Glomerular endothelial cell (primary cell): Measurements from ENCODE around the gene PPP1CC. TPM values are rescaled to one million over a fixed set of nuclear protein-coding genes. Genes with fewer than 3 reads are reported as not detected.
"Not testable (repeated sequence)": the region's sequence is repeated elsewhere in the genome, so short reads cannot be mapped to it uniquely, and the experiment has no call there.

Source experiments
- DNase-seq: peaks from one replicate; pipeline ENCODE4 v3.0.0-alpha.2; 2011; ENCODE audit warnings: low read depth, low spot score; ENCODE audit errors: extremely low read depth
- total RNA-seq: library from RNA; depleted of rRNA; stranded (reverse); fragments of >200 nt; gene quantifications from 2 replicates; pipeline ENCODE4 v1.2.3, GENCODE V29; 2015

PPP1CC gene
- total RNA-seq, 1 donor from 2014 or later = 77.5 TPM

DNA sequence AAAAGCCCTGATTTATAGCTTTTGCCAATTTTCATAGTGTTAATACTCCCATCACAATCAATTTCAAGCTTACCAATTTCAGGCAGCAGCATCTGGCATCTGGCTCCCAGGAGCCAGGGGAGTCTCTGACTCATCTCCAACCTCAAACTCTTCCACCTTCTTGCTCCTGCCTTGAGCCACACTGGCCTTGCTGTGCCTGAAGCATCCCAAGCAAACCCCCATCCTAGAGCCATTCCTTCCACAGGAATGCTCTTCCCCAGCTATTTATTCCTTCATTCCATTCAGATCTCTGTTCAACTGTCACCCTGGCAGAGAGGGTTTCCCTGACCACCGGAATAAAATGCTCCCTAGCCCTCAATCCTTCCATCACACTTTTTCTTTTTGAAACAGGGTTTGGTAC lies 13.9 kb upstream of the PPP1CC start:
- DNase-seq = no peak

DNA sequence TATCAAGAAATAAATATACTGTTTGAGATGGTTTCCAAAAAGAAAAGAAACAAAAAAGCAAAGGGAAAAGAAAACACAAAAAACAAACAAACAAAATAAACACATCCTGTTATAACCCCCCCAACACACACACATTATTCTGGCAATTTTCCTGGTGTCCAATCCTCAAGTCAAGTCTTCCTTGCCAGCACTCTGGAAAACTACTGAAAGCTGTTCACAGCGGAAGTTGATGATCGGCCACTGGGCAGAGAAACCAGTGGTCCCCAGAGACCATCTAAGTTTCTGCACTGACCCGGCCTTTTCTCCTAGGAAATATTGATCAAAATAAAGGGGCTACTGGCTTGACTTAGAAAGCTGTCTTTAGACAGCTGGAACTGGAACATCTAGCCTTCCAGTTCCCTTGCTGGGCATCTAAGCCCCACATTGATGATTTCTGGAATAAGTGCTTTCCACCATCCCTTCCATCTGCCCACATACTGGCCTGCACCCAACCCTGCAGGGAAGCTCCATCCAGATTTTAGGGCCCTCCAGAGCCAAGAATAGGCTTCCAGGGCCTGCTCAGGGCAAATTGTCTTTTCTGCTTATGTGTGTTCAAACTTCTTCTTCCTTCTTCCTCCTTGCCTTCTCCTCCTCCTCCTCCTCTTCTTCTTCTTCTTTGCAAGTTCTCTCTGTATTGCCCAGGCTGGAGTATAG lies 11.6 kb upstream of the PPP1CC start:
- DNase-seq = no peak

DNA sequence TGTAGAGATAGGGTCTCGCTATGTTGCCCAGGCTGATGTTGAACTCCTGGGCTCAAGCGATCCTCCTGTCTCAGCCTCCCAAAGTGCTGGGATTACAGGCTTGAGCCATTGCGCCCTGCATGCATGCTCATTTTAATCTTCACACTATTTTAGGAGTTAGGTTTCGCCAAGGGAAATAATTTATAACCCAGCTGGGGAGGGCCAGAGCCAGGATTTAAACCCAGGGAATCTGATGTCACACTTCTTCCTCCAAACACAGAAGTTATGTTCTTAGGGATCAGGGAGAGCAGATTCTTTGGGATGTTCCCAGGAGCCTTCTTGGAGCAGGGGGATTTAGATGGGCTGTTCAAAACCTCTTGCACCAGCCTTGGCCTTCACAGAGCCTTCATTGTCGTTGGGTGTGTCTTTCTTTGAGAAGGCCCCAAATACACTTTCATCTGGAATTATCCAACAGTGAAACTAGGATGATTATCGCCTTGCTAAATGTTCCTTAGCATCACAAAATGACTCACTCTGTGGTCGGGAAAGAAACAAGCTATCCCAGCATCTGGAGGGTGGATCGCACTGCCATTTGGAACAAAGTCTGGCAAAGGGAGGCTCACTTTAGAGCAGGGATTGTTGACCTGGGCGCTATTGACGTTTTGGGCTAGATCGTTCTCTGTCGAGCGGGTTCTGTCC lies 8.2 kb upstream of the PPP1CC start:
- no peak for DNase-seq

DNA sequence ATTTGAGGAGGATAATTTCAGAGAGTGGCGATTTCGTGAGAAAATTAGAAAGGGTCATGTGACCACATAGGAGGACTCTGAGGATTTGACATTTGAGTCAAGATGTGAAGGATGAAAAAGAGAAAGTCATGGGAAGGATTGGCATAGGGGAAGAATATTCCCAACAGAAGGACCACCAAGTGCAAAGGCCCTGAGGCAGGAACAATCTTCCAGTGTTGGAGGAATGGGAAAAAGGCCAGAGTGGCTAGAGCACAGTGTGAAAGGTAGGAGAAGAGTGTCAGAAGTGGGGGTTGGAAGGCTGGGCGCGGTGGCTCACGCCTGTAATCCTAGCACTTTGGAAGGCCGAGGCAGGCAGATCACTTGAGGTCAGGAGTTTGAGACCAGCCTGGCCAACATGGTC lies 3.9 kb upstream of the PPP1CC start:
- no peak for DNase-seq

DNA sequence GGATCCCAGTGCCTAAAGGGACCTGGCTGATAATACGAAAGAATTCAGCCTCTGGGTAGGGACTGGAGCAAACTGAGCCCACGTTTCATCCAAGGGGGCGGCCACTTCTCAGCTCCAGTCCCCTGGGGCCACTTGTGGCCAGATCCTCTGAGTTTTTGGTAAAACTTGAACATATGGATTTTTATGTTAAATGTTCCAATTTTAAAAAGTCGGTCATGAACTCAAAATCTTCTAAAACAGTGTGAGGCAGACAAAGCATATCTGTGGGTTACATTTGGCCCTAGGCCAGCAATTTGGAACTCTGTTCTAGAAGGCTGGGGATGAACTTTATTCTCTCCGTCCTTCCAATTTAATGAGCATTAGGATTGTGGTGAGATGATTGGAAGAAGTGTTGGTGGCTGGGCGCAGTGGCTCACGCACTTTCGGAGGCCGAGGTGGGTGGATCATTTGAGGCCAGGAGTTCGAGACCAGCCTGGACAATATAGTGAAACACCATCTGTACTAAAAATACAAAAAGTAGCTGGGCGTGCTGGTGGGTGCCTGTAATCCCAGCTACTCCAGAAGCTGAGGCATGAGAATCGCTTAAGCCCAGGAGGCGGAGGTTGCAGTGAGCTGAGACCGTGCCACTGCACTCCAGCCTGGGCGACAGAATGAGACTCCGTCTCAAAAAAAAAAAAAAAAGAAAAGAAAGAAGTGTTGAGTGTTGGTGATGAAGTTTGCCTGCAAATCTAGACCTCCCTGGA lies 3.0 kb upstream of the PPP1CC start:
- no peak for DNase-seq

DNA sequence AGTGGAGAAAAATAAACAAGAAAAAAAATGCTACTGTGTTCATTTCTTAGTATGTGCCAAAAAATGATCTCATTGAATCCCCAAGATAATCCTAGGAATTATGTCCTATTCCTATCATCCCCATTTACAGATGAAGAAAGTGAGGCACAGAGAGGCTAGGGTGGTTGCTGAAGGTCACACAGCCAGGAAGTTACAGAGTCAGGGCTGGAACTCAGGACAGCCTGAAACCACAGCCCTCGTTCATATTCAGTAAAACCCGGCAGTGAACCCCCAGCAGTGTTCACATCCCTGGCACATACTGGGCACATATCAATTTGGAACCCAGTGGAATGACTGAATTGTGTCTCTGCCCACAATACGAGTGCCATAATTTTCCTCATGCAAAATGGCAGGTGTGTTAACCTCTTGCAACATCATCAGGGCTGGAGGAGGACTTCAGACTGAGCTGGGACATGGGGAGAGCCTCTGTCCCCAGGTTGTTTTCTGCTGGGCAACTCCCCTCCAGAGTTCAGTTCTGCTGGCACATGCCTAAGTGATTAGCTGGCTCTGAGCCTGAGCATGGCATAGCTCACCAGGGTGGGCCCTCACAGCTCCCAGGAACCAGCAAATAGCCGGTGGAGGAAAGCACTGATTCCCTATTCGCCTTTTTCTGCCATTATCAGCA lies 2.0 kb upstream of the PPP1CC start:
- no peak for DNase-seq

DNA sequence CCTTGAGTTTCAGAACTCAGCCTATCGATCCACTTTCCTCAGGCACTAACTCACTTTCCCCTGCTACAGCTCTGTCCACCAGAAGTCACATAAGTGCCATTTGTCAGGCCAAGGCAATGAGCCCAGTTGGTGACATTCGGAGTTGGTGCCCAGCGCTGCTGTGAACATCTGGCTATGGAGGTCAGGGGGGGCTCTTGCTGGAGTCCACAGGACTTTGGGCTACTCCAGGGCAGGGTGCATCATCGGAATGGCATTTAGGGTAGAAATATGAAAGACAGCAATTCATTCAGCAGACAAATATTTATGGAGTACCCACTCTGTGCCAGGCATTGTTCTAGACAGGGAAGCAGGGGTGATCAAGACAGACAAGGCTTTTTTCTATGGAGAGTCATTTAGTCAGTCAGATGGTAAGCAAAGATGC lies 1.5 kb upstream of the PPP1CC start:
- no peak for DNase-seq

DNA sequence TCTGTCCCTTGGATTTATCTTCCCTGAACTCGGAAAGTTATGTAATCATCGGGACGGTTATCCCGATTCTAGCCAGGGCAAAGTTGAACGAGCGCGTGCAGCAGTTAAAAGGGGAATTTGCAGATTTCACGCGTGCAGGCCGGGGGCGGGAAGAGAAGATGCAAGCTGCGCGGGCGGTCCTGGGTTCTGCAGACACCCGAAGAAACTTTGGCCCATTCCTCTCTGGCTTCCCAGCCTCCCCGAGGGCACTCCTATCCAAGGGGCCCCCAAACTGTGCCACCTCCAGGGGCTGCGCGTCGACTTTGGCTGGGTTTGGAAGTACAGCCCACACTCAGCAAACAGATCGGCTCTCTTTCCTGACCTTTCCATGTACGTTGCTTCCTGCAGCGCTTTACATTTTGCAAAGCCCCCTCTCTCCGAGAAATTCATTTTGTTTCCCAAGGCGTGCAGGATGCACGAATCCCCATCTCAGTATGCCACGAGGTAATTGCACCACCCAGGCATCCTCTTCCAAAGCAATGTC lies 941 bp upstream of the PPP1CC start:
- no peak for DNase-seq

DNA sequence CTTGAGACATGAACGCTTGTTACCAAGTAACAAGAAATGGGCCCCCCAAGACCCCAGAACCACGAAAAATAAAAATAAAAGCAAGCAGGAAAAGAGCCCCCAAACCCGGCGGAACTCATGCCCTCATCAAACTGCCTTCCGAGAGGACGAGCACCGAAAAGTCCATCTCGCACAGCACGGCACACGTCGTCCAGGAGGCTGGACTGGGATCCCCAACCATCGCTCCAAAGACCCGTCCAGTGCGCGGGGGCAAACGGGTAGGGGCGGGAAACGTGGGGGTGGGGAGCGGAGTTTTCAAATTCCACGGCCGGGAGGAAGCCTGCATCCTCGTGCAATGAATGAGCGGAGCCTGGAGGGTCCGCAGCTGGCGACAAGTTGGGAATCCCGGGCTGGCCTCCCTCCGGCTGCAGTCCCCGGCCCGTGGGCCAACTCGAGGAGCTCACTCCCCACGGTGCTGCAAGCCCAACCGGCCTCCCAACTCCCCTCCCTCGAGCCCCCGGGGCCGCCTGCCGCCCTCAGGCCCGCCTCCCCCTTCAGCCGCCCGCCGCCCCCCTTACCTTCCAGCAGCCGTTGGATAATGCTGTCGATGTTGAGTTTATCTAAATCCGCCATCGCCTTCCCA lies 484 bp downstream of the PPP1CC start:
- DNase-seq = no peak

GRCh38 chr12:110741341-110742095 lies 1.2 kb downstream of the PPP1CC start:
- DNase-seq = no peak

DNA sequence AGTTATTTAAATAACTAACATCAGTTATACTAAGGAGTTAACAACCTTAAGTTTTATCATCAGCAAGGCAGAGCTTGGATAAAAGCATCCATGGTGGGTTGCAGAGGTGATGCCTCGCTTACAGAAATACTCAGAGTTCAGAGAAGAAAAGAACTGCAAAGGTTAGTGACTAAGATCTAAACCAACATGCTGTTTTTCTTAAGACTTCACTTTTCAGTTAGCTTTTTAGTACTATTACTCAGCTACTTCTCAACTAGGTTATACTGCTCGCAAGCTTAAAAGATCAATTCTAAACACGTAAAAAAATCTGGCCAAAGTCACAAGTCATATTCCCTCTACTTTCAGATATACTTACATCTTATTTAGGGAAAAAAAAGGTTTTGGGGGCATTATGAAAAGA lies 2.8 kb downstream of the PPP1CC start:
- DNase-seq = no peak

GRCh38 chr12:110739488-110739887 lies 3.2 kb downstream of the PPP1CC start:
- no peak for DNase-seq

- no peak for DNase-seq
These were observed 5.2 kb downstream of the PPP1CC start for GRCh38 chr12:110737532-110737931.

DNA sequence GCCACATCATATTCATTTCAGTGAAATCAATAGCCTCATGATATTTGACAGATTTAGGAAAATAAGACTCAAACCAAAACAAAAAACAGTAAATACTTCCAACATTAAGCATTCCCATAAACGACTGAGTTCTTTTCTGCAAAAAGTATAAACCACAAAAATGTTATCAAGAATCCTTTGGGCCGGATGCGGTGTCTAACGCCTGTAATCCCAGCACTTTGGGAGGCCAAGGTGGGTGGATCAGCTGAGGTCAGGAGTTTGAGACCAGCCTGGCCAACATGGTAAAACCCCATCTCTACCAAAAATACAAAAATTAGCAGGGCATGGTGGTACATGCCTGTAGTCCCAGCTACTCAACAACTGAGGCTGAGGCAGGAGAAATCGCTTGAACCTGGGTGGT lies 5.7 kb downstream of the PPP1CC start:
- not testable (repeated sequence) for DNase-seq

- no peak for DNase-seq
These were observed 8.8 kb downstream of the PPP1CC start for GRCh38 chr12:110733900-110734299.

DNA sequence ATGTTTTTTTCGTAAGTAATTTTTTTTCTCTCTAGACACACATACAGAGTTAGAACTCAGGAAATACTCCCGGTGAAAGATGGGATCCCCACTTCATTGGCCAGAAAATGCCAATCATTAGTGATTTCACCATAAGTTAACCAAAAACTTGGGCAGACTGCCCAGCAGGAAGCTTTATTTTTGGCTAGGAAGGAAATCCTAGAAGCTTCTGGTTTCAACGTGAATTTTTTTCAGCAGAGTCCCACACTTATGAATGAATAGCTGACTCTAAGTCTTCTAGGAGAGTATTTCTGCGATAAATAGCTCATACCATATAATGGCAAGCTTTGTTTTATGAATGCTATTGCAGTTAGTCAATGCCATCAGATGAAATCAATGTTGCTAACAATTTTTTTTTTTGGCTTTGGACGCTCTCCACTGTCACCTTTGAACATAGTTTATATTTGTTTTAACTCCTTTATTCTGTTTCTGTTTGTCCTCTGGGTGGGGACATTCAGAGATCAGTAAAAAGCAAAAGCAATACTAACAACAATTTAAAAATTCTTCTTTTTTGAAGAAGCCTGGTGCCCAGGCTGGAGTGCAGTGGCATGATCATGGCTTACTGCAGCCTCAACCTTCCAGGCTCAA lies 9.5 kb downstream of the PPP1CC start:
- no peak for DNase-seq

DNA sequence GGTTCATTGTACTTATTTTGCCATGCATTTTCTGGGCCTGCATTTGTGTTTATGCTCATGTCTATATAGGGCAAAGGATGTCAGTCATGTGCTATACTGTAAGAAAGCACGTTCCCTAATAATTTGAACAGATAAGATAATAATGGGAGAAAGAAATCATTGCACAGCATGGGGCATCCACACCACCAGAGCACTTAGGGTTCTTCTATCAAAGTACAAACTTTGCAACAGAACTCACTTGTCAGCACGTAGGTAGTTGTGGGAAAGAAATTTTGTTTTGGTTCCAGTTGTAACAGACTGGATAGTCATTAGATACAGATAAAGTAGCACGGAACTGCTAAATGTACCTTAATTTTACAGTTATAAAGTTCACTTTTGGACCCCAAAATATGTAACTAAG lies 10.1 kb downstream of the PPP1CC start:
- DNase-seq = no peak

DNA sequence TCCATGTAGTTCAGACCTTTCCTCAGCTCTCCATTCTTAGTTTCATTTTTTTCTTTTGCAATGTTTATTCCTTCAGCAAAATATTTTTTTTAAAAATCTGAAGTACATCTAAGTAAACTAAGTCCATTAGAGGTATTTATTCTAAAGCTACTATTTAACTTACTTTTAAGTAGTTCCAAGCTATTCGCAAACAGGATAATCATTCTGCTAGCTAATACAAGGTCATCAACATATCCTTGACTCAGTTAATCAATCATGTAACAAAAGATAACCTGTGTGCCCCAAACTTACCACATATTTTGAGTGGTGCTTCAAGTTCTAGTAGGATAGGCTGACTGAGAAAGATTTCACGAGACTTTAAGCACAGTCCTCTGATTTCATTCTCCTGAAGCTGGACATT lies 11.2 kb downstream of the PPP1CC start:
- DNase-seq = no peak

GRCh38 chr12:110728628-110729027 lies 14.1 kb downstream of the PPP1CC start:
- no peak for DNase-seq
